CD4-positive, alpha-beta T cell (primary cell): ENCODE measurements around the gene IL10RA. TPM values are rescaled to one million over a fixed set of nuclear protein-coding genes. Genes with fewer than 3 reads are reported as not detected.

Experiments used
- ATAC-seq: fragments of 200-7000 bp; cut with Tn5 transposase; one replicate; pipeline ENCODE4 v1.10.0; 2022; ENCODE audit warnings: mild to moderate bottlenecking; ENCODE audit not compliant: poor library complexity
- CTCF ChIA-PET: fragments of 350-600 bp; sonication (Branson Sonifier 250); formaldehyde crosslinking; loops from one replicate; lab custom pipeline; 2021; ENCODE audit warnings: antibody characterized with exemption, inconsistent platforms; lab: Charles Lee
- POLR2A ChIA-PET: fragments of 350-600 bp; sonication (Branson Sonifier 250); formaldehyde crosslinking; loops from one replicate; lab custom pipeline; 2021; ENCODE audit warnings: antibody characterized with exemption, inconsistent platforms; lab: Charles Lee
- DNase-seq, 14 experiments: peaks; one replicate each; pipeline ENCODE4 v3.0.0-alpha.2; 2013 to 2020; ENCODE audit warnings: mixed read lengths in 2 of 14
- H3K27ac ChIP-seq, 2 donors: one replicate each; pipeline versions ENCODE4 v1.5.1 to v1.7.0; 2013; ENCODE audit warnings: low read length in 2 of 2, low read depth in 1 of 2, mild to moderate bottlenecking in 1 of 2
- H3K27me3 ChIP-seq, 2 experiments: 1 replicate in 1 of 2; 2 replicates in 1 of 2; pipeline versions ENCODE4 v1.6.1 to v1.7.0; 2013; ENCODE audit warnings: low read length in 2 of 2, control low read depth in 1 of 2, mild to moderate bottlenecking in 1 of 2, moderate library complexity in 1 of 2; ENCODE audit not compliant: insufficient read depth in 2 of 2, control insufficient read depth in 1 of 2
- H3K36me3 ChIP-seq: one replicate; pipeline ENCODE4 v1.6.1; 2013; ENCODE audit warnings: low read length, control low read depth; ENCODE audit not compliant: insufficient read depth
- H3K4me1 ChIP-seq: one replicate; pipeline ENCODE4 v1.6.1; 2013; ENCODE audit warnings: low read length, control low read depth; ENCODE audit not compliant: insufficient read depth
- H3K4me3 ChIP-seq: one replicate; pipeline ENCODE4 v1.5.1; 2013; ENCODE audit warnings: mild to moderate bottlenecking, low read length, moderate library complexity
- H3K9me3 ChIP-seq, 2 experiments: 1 replicate in 1 of 2; 2 replicates in 1 of 2; pipeline versions ENCODE4 v1.6.1 to v1.7.0; 2013; ENCODE audit warnings: low read length in 2 of 2, mild to moderate bottlenecking in 2 of 2, control low read depth in 1 of 2, moderate library complexity in 1 of 2; ENCODE audit not compliant: control insufficient read depth in 1 of 2, insufficient read depth in 1 of 2
- H3K27ac Mint-ChIP-seq: one replicate; pipeline ENCODE4 v1.8.0; 2020; ENCODE audit warnings: mixed read lengths
- H3K27me3 Mint-ChIP-seq: one replicate; pipeline ENCODE4 v1.8.0; 2021; ENCODE audit warnings: mixed read lengths
- H3K36me3 Mint-ChIP-seq: one replicate; pipeline ENCODE4 v1.8.0; 2021; ENCODE audit warnings: low read depth, mixed read lengths
- H3K4me1 Mint-ChIP-seq: one replicate; pipeline ENCODE4 v1.8.0; 2021; ENCODE audit warnings: low read depth, mixed read lengths
- H3K4me3 Mint-ChIP-seq: one replicate; pipeline ENCODE4 v1.8.0; 2020; ENCODE audit warnings: mild to moderate bottlenecking, mixed read lengths
- H3K9me3 Mint-ChIP-seq: one replicate; pipeline ENCODE4 v1.8.0; 2020; ENCODE audit warnings: mixed read lengths
- CTCF ChIP-seq: fragments of 200-600 bp; IDR thresholded peaks from one replicate; pipeline ENCODE4 v1.8.0; 2022; ENCODE audit warnings: antibody characterized with exemption, mild to moderate bottlenecking
- intact Hi-C, 2 experiments: fragments of 100-400 bp; cut with DNase I in 1 of 2; cut with micrococcal nuclease in 1 of 2; formaldehyde crosslinking; loops; one replicate each; pipeline versions ENCODE4 v1.15.1 to v1.9.0; 2023 to 2025; cut with DNase I, micrococcal nuclease
- total RNA-seq, 174 experiments: library from RNA in 2 of 174; stranded (reverse) in 2 of 174; gene quantifications; one replicate each; pipeline ENCODE4 v1.2.3 and lab custom pipeline; 2021 to 2026

IL10RA gene
- total RNA-seq, 2 experiments from 2014 or later, result 193 to 203 TPM

DNA sequence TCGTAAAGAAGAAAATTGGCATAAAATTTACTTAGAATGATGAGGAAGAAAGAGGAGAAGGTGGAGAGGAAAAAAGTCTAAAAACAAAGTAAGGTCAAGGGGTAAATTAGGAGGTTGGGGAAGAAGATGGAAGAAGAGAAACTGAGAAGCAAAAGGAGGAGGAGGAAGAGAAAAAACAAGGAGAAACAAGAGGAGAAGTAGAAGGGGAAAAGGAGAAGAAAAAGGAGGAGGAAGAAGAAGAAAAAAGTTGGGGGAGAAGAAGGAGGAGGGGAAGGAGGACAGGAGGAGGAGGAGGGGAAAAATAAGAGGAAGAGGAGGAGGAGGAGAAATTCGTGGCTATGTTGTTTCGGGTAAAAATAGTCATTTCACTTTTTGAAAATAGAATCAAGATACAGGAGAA lies 42.4 kb downstream of the IL10RA start:
- Mint-ChIP-seq H3K4me1 (peaks cover 19% of the 10 kb centered on the region), H3K4me3 (no peak overlapping the region), H3K27me3 (no peaks in the 10 kb centered on the region), H3K9me3 (no peaks in the 10 kb centered on the region), H3K36me3 (no peaks in the 10 kb centered on the region), H3K27ac (no peak overlapping the region)
- no peak for DNase-seq
- CTCF ChIA-PET, result interaction anchor here (1.1 to 1.7 kb wide), 2 partner anchors 7 to 24 kb away, joined by 4 to 7 read pairs; no protein-coding TSS in a partner anchor
- no peaks in the 10 kb centered on the region for H3K9me3 ChIP-seq
- intact Hi-C loops, result no loop called here
- no peak overlapping the region for H3K27ac ChIP-seq
- no peaks in the 10 kb centered on the region for H3K36me3 ChIP-seq
- H3K4me3 ChIP-seq, result no peak overlapping the region
- no peak for ATAC-seq
- TF ChIP-seq CTCF, result no peak
- no peaks in the 10 kb centered on the region for H3K27me3 ChIP-seq
- peaks cover 8% of the 10 kb centered on the region for H3K4me1 ChIP-seq
- POLR2A ChIA-PET, result interaction anchor here (1.1 kb wide), 1 partner anchor 31 kb away, joined by 3 read pairs; no protein-coding TSS in a partner anchor

DNA sequence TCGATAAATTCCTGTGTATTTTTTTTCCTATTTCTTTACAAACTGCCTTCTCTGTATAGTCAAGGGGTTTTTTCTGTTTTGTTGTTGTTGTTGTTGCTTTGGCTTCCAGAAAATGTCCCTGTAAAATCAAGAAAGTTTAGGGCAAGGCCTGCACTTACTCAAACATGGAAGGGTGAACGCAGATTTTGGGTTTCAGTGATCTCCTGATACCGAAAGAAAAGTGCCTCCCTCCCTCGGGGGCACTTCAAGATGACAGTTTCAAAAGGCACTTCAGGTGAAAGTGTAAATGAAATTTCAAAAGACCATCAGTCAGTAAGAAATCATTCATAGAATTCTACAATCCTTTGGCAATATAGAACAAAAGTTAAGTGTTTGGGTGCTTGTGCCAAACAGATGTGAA lies 47.2 kb downstream of the IL10RA start:
- intact Hi-C loops, result no loop called here

DNA sequence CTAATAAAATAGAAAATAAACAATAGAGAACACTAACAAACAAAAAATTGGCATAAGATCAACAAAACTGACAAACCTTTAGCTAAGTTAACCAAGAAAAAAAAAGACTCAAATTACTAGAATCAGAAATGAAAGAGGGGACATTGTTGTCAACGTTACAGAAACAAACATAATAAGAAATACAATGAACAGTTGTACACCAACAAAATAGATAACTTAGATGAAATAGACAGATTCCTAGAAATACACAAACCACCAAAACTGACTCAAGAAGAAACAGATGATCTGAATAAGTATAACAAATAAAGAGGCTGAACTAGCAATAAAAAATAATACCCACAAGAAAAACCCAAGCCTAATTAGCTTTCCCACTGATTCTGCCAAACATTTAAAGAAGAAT lies 55.9 kb downstream of the IL10RA start:
- ATAC-seq (no peak), DNase-seq (peak in 1 of 14 experiments; percentile 24)
- no peaks in the 10 kb centered on the region for H3K36me3 ChIP-seq
- ChIA-PET CTCF (interaction anchor here (0.9 to 1.8 kb wide), 3 partner anchors 9 to 42 kb away, joined by 3 to 6 read pairs (median 3); no protein-coding TSS in a partner anchor), POLR2A (interaction anchor here (0.7 to 1.6 kb wide), 7 partner anchors 10 to 91 kb away, joined by 3 to 9 read pairs (median 4); no protein-coding TSS in a partner anchor)
- no peaks in the 10 kb centered on the region for H3K9me3 ChIP-seq
- intact Hi-C loops, result no loop called here
- H3K4me3 ChIP-seq, result no peak overlapping the region
- Mint-ChIP-seq H3K27me3 (no peaks in the 10 kb centered on the region), H3K4me1 (peaks cover 71% of the 10 kb centered on the region), H3K36me3 (no peaks in the 10 kb centered on the region), H3K4me3 (no peak overlapping the region), H3K9me3 (no peaks in the 10 kb centered on the region), H3K27ac (peak overlapping the region; percentile 63)
- peaks cover 44% of the 10 kb centered on the region for H3K4me1 ChIP-seq
- no peak for TF ChIP-seq CTCF
- peak overlapping the region in 1 of 2 donors; percentile 6 for H3K27ac ChIP-seq
- H3K27me3 ChIP-seq, result no peaks in the 10 kb centered on the region

More for the DNA sequence above, 47.2 kb downstream of the IL10RA start:
- H3K4me1 ChIP-seq, result peaks cover 8% of the 10 kb centered on the region
- H3K36me3 Mint-ChIP-seq, result no peaks in the 10 kb centered on the region
- peaks cover 16% of the 10 kb centered on the region for H3K4me1 Mint-ChIP-seq
- TF ChIP-seq CTCF, result no peak
- no peak overlapping the region for H3K27ac ChIP-seq
- no peak overlapping the region for H3K27ac Mint-ChIP-seq
- ATAC-seq (no peak), DNase-seq (no peak)
- no peaks in the 10 kb centered on the region for H3K9me3 Mint-ChIP-seq
- POLR2A ChIA-PET, result no interaction called here
- no peak overlapping the region for H3K4me3 ChIP-seq
- no peaks in the 10 kb centered on the region for H3K27me3 ChIP-seq
- no peaks in the 10 kb centered on the region for H3K36me3 ChIP-seq
- no peak overlapping the region for H3K4me3 Mint-ChIP-seq
- CTCF ChIA-PET, result no interaction called here
- no peaks in the 10 kb centered on the region for H3K9me3 ChIP-seq
- H3K27me3 Mint-ChIP-seq, result no peaks in the 10 kb centered on the region
